Measurements from ENCODE around the gene SAMD4A.

DNA sequence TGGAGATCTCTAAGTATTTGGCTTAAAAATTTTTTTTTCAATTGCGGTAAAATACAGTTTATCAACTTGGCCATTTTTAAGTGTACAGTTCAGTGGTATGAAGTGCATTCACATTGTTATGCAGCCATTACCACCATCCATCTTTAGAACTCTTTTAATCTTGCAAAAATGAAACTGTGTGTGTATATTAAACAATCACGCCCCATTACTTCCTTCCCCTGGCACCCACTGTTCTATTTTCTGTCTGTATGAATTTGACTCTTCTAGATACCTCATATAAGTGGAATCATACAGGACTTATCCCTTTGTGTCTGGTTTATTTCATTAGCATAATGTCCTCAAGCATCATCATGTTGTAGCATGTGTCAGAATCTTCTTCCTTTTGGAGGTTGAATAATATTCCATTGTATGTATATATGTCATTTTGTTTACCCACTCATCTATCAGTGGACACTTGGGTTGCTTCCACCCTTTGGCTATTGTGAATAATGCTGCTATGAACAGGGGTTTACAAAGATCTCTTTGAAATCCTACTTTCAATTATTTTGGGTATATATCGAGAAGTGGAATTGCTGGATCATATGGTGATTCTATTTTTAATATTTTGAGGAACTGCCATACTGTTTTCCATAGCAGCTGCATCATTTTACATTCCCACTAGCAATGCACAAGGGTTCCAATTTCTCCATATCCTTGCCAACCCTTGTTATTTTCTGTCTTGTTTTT, 62.9 kb downstream of the SAMD4A start:
- TF ChIP-seq, protein P1, sequence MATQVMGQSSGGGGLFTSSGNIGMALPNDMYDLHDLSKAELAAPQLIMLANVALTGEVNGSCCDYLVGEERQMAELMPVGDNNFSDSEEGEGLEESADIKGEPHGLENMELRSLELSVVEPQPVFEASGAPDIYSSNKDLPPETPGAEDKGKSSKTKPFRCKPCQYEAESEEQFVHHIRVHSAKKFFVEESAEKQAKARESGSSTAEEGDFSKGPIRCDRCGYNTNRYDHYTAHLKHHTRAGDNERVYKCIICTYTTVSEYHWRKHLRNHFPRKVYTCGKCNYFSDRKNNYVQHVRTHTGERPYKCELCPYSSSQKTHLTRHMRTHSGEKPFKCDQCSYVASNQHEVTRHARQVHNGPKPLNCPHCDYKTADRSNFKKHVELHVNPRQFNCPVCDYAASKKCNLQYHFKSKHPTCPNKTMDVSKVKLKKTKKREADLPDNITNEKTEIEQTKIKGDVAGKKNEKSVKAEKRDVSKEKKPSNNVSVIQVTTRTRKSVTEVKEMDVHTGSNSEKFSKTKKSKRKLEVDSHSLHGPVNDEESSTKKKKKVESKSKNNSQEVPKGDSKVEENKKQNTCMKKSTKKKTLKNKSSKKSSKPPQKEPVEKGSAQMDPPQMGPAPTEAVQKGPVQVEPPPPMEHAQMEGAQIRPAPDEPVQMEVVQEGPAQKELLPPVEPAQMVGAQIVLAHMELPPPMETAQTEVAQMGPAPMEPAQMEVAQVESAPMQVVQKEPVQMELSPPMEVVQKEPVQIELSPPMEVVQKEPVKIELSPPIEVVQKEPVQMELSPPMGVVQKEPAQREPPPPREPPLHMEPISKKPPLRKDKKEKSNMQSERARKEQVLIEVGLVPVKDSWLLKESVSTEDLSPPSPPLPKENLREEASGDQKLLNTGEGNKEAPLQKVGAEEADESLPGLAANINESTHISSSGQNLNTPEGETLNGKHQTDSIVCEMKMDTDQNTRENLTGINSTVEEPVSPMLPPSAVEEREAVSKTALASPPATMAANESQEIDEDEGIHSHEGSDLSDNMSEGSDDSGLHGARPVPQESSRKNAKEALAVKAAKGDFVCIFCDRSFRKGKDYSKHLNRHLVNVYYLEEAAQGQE (IDR thresholded peaks at IDR 0.05; ENCODE audit: low read depth): no peak
- no peak for TF ChIP-seq ZBTB7A (IDR thresholded peaks at IDR 0.05; ENCODE audit: low read depth)
- TF ChIP-seq NFIC (IDR thresholded peaks at IDR 0.05): no peak
- TF ChIP-seq RAD21 (IDR thresholded peaks at IDR 0.05; ENCODE audit: low read depth): no peak
- no peak for TF ChIP-seq EP300 (IDR thresholded peaks at IDR 0.05; ENCODE audit: borderline replicate concordance)
- no peak for TF ChIP-seq CEBPB (IDR thresholded peaks at IDR 0.05)
- TF ChIP-seq FOXM1 (IDR thresholded peaks at IDR 0.05; ENCODE audit: borderline replicate concordance, low read depth): no peak

All from Ishikawa (cell line).